ENCODE measurements around the gene EGR2.

GRCh38 chr10:62813453-62813852, 2.7 kb downstream of the EGR2 start:
- no peak for TF ChIP-seq CTCF (IDR thresholded peaks at IDR 0.05)
- no peak for TF ChIP-seq POLR2A (IDR thresholded peaks at IDR 0.05)

All from adrenal gland (tissue), 5 donors.